IMR-90 (cell line): ENCODE measurements around the gene VDAC1. TPM values are rescaled to one million over a fixed set of nuclear protein-coding genes. Genes with fewer than 3 reads are reported as not detected.
"Not testable (repeated sequence)": the region's sequence is repeated elsewhere in the genome, so short reads cannot be mapped to it uniquely, and the experiment has no call there.

Experiments
- ATAC-seq: fragments of 200-7000 bp; cut with Tn5 transposase; 2 replicates; pipeline ENCODE4 v1.9.1; 2020; ENCODE audit warnings: low read depth, mild to moderate bottlenecking, moderate library complexity
- BruUV-seq: library from RNA; stranded (reverse); fragments of 400-500 nt; replicated peaks from 2 replicates; lab custom pipeline; 2021; lab: Mats Ljungman, UMichigan
- CTCF ChIA-PET: fragments of 300-600 bp; formaldehyde crosslinking; extraction: SDS; loops from one replicate; lab custom pipeline; 2021; ENCODE audit warnings: antibody characterized with exemption; lab: Yijun Ruan, JAX
- POLR2A ChIA-PET: fragments of 300-600 bp; sonication (Branson Sonifier 250); formaldehyde crosslinking; loops from one replicate; lab custom pipeline; 2022; ENCODE audit warnings: antibody characterized with exemption; ENCODE audit not compliant: unreplicated experiment; lab: Charles Lee
- DNase-seq: peaks from one replicate; pipeline ENCODE4 v3.0.0; 2013
- H2AFZ ChIP-seq: replicated peaks from 2 replicates; pipeline ENCODE3; 2013; ENCODE audit warnings: low read length, mild to moderate bottlenecking; ENCODE audit not compliant: poor library complexity
- H2AK5ac ChIP-seq: 2 replicates; pipeline ENCODE4 v1.6.1; 2013; ENCODE audit warnings: low read depth, low read length, inconsistent platforms
- H2AK9ac ChIP-seq: replicated peaks from 2 replicates; pipeline ENCODE3; 2013; ENCODE audit warnings: mild to moderate bottlenecking, low read depth, low read length, moderate library complexity; ENCODE audit not compliant: poor library complexity
- H2BK120ac ChIP-seq: 2 replicates; pipeline ENCODE4 v1.6.1; 2013; ENCODE audit warnings: low read depth, low read length, inconsistent platforms
- H2BK15ac ChIP-seq: 3 replicates; pipeline ENCODE4 v1.6.1; 2013; ENCODE audit warnings: low read depth, low read length, inconsistent platforms
- H2BK20ac ChIP-seq: 2 replicates; pipeline ENCODE4 v1.6.1; 2013; ENCODE audit warnings: low read depth, mild to moderate bottlenecking, inconsistent platforms, low read length, moderate library complexity
- H2BK5ac ChIP-seq: 2 replicates; pipeline ENCODE4 v1.6.1; 2013; ENCODE audit warnings: mild to moderate bottlenecking, low read depth, low read length, inconsistent platforms; ENCODE audit not compliant: poor library complexity, severe bottlenecking
- H3K14ac ChIP-seq: replicated peaks from 2 replicates; pipeline ENCODE4 v1.6.1; 2013; ENCODE audit warnings: low read depth, low read length, inconsistent platforms
- H3K18ac ChIP-seq: 2 replicates; pipeline ENCODE4 v1.6.1; 2013; ENCODE audit warnings: low read depth, low read length, control low read depth
- H3K23ac ChIP-seq: 2 replicates; pipeline ENCODE4 v1.6.1; 2013; ENCODE audit warnings: low read depth, low read length, inconsistent platforms
- H3K27ac ChIP-seq: 2 replicates; pipeline ENCODE4 v1.5.1; 2013; ENCODE audit warnings: mild to moderate bottlenecking, control low read depth, low read length; ENCODE audit not compliant: insufficient read depth
- H3K27me3 ChIP-seq: 2 replicates; pipeline ENCODE4 v1.6.1; 2013; ENCODE audit warnings: low read length; ENCODE audit not compliant: control insufficient read depth, insufficient read depth
- H3K36me3 ChIP-seq: 2 replicates; pipeline ENCODE4 v1.6.1; 2013; ENCODE audit warnings: low read length, mixed read lengths; ENCODE audit not compliant: control insufficient read depth, insufficient read depth
- H3K4ac ChIP-seq: 2 replicates; pipeline ENCODE4 v1.6.1; 2013; ENCODE audit warnings: low read depth, low read length, inconsistent platforms
- H3K4me1 ChIP-seq: 2 replicates; pipeline ENCODE4 v1.6.1; 2013; ENCODE audit warnings: low read length, mixed read lengths; ENCODE audit not compliant: control insufficient read depth, insufficient read depth
- H3K4me2 ChIP-seq: 2 replicates; pipeline ENCODE4 v1.6.1; 2013; ENCODE audit warnings: low read depth, mild to moderate bottlenecking, control low read depth, low read length, moderate library complexity
- H3K4me3 ChIP-seq: 2 replicates; pipeline ENCODE4 v1.5.1; 2013; ENCODE audit warnings: low read depth, mild to moderate bottlenecking, control low read depth, low read length, moderate library complexity; ENCODE audit not compliant: insufficient read depth
- H3K56ac ChIP-seq: 2 replicates; pipeline ENCODE4 v1.6.1; 2013; ENCODE audit warnings: low read length, inconsistent platforms; ENCODE audit not compliant: insufficient read depth; ENCODE audit errors: extremely low read depth
- H3K79me1 ChIP-seq, 2 experiments: 2 replicates each; pipeline ENCODE4 v1.6.1; 2013; ENCODE audit warnings: low read length in 2 of 2, inconsistent platforms in 1 of 2, low read depth in 1 of 2
- H3K9ac ChIP-seq: 2 replicates; pipeline ENCODE4 v1.6.1; 2013; ENCODE audit warnings: low read depth, low read length, control low read depth
- H3K9me1 ChIP-seq: 2 replicates; pipeline ENCODE4 v1.6.1; 2013; ENCODE audit warnings: low read length, inconsistent platforms; ENCODE audit not compliant: insufficient read depth
- H3K9me3 ChIP-seq: 2 replicates; pipeline ENCODE4 v1.6.1; 2013; ENCODE audit warnings: low read length; ENCODE audit not compliant: control insufficient read depth, insufficient read depth
- H4K20me1 ChIP-seq: 2 replicates; pipeline ENCODE4 v1.6.1; 2013; ENCODE audit warnings: low read length, inconsistent platforms; ENCODE audit not compliant: insufficient read depth
- H4K5ac ChIP-seq: 2 replicates; pipeline ENCODE4 v1.6.1; 2013; ENCODE audit warnings: mild to moderate bottlenecking, low read depth, low read length, control low read depth
- H4K8ac ChIP-seq, 2 experiments: 2 replicates each; pipeline ENCODE4 v1.6.1; 2013; ENCODE audit warnings: low read depth in 2 of 2, low read length in 2 of 2, control low read depth in 1 of 2, inconsistent platforms in 1 of 2
- H4K91ac ChIP-seq: 2 replicates; pipeline ENCODE4 v1.6.1; 2013; ENCODE audit warnings: low read depth, low read length, inconsistent platforms; ENCODE audit not compliant: insufficient read depth
- WGBS, 2 experiments: methylation state at CpG; one replicate each; pipeline versions ENCODE4 v1.1.5 to v1.1.7; 2013; ENCODE audit warnings: missing lambda C conversion rate in 2 of 2; ENCODE audit not compliant: insufficient read length in 1 of 2; ENCODE audit errors: extremely low coverage in 2 of 2; 5-methylcytosine and 5-hydroxymethylcytosine counted together
- dilution Hi-C: fragments of 300-500 bp; cut with HindIII; formaldehyde crosslinking; loops from one replicate; pipeline ENCODE4 v1.14.3; 2018; ENCODE audit warnings: low sequenced_read_pairs; ENCODE audit not compliant: unreplicated experiment
- in situ Hi-C: fragments of 300-500 bp; cut with MboI; formaldehyde crosslinking; loops from 3 replicates; pipeline ENCODE4 v1.14.3; 2019; ENCODE audit warnings: low sequenced_read_pairs, inconsistent platforms, mixed read lengths
- intact Hi-C: fragments of 100-400 bp; cut with micrococcal nuclease; formaldehyde crosslinking; loops from 2 replicates; pipeline ENCODE4 v1.10.0; 2022
- polyA plus RNA-seq, 3 experiments: library from polyadenylated mRNA; depleted of rRNA; stranded (reverse); fragments of >200 nt; gene quantifications; 2 replicates each; pipeline ENCODE4 v1.2.3, GENCODE V29; 2012; ENCODE audit warnings: low replicate concordance in 1 of 3
- total RNA-seq: library from RNA; depleted of rRNA; stranded (reverse); fragments of >200 nt; gene quantifications from 2 replicates; pipeline ENCODE4 v1.2.3, GENCODE V29; 2012

Gene VDAC1
- total and polyA plus RNA-seq, 2 of the 4 experiments (the other 2 are of a cell fraction): 289 to 365 TPM

DNA sequence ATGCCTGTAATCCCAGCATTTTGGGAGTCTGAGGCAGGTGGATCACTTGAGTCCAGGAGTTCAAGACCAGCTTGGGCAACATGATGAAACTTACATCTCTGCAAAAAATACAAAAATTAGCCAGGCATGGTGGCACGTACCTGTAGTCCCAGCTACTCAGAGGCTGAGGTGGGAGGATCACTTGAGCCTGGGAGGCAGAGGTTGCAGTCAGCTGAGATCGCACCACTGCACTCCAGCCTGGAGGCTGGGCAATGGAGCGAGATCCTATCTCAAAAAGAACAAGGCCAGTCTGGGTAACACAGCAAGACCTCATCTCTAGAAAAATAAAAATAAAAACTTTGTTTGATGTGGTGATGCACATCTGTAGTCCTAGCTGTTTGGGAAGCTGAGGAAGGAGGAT, 67.1 kb downstream of the VDAC1 start:
- no CpG with 5 or more reads among the region's 3 CpGs for WGBS, 2 experiments
- ATAC-seq, H2BK15ac ChIP-seq, H3K56ac ChIP-seq, H4K5ac ChIP-seq, H3K4ac ChIP-seq, H3K27ac ChIP-seq, BruUV-seq, H3K9me1 ChIP-seq, H3K79me1 ChIP-seq, H2BK120ac ChIP-seq, H3K36me3 ChIP-seq, H4K20me1 ChIP-seq, H3K23ac ChIP-seq, H3K14ac ChIP-seq, H3K4me2 ChIP-seq, H3K18ac ChIP-seq, H4K91ac ChIP-seq, H2AFZ ChIP-seq, in situ Hi-C loops, H2BK20ac ChIP-seq, intact Hi-C loops, DNase-seq, H3K4me3 ChIP-seq, dilution Hi-C loops, H2AK9ac ChIP-seq, H3K4me1 ChIP-seq, H4K8ac ChIP-seq, H2AK5ac ChIP-seq, H2BK5ac ChIP-seq, H3K9ac ChIP-seq, CTCF ChIA-PET, H3K9me3 ChIP-seq: not testable (repeated sequence)
- H3K27me3 ChIP-seq: peaks cover 32% of the 10 kb centered on the region
- POLR2A ChIA-PET: interaction anchor here (0.6 kb wide), 1 partner anchor 14 kb away, joined by 7 read pairs; no protein-coding TSS in a partner anchor
